ENCODE data around the gene GSTA5. TPM values are rescaled to one million over a fixed set of nuclear protein-coding genes. Genes with fewer than 3 reads are reported as not detected.

GSTA5 gene
- total RNA-seq (not detected), polyA plus RNA-seq (not detected)

DNA sequence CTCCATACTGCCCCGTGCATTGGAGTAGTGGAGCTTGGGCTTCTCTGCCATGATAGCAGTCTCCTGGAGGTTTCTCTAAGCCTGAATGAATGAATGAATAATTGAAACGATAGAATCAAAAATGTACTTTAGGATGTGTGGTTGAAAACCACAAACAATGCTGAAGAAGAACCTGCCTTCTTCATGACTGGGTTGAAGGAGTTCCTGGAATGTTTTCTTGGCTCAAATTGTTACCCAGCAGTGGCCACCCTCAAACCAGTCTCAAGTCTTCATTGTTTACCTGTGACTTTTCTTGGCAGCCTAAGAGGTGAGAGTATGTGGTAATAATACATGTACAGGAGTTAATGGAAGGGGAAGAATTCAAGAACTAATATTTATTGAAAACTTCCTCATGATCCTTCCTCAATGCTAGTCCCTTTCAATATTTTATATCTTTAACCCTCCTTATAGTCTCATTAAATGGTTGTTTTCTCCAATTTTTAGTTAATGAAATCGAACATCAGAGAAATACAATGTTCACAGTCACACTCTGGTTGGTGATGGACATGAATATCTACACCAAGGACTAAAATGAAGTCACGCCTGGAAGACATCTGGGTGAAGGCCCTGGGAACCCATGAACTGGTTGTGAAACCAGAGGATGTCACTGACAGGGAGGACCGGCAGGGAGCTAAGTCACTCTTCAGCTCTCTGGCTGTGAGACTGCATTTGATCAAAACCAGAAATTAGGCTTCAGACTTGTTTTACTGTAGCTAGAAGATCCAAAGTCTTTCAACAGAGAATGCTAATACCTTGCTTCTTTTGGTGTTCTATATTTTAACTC, at the start of gene GSTA5:
Gene GSTA5, minus strand, starts transcription at position 51 of the 823 bp plus-strand sequence.
- H3K4me3 ChIP-seq, result no peak within 1 kb of the TSS
- H3K36me3 ChIP-seq, result no peaks in the 10 kb centered on the region
- WGBS, 2 donors, result 84 to 93% methylated on average over 5 of the region's 5 CpGs
- intact Hi-C loops (cut with DNase I), result no loop called here
- TF ChIP-seq POLR2A (IDR thresholded peaks at IDR 0.05) (no peak), EP300 (IDR thresholded peaks at IDR 0.05) (no peak), POLR2AphosphoS5 (IDR thresholded peaks at IDR 0.05) (no peak)
- TF ChIP-seq, protein P1, sequence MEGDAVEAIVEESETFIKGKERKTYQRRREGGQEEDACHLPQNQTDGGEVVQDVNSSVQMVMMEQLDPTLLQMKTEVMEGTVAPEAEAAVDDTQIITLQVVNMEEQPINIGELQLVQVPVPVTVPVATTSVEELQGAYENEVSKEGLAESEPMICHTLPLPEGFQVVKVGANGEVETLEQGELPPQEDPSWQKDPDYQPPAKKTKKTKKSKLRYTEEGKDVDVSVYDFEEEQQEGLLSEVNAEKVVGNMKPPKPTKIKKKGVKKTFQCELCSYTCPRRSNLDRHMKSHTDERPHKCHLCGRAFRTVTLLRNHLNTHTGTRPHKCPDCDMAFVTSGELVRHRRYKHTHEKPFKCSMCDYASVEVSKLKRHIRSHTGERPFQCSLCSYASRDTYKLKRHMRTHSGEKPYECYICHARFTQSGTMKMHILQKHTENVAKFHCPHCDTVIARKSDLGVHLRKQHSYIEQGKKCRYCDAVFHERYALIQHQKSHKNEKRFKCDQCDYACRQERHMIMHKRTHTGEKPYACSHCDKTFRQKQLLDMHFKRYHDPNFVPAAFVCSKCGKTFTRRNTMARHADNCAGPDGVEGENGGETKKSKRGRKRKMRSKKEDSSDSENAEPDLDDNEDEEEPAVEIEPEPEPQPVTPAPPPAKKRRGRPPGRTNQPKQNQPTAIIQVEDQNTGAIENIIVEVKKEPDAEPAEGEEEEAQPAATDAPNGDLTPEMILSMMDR (IDR thresholded peaks at IDR 0.05), result no peak
- H3K4me1 ChIP-seq, result no peaks in the 10 kb centered on the region
- no peak within 1 kb of the TSS for H3K27ac ChIP-seq
- no peaks in the 10 kb centered on the region for H3K9me3 ChIP-seq
- DNase-seq, result no peak
- no peaks in the 10 kb centered on the region for H3K27me3 ChIP-seq

DNA sequence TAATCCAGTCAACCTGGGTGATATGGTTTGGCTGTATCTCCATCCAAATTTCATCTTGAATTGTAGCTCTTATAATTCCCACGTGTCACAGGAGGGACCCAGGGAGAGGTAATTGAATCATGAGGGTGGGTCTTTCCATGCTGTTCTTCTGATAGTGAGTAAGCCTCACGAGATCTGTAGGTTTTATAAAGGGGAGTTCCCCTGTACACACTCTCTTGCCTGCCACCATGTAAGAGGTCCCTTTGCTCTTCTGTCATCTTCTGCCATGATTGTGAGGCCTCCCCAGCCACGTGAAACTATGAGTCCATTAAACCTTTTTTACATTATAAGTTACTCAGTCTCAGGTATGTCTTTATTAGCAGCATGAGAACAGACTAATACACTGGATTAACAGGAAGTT, 49.4 kb upstream of the GSTA5 start:
- TF ChIP-seq, protein P1 (IDR thresholded peaks at IDR 0.05), result no peak
- no peak for TF ChIP-seq EP300 (IDR thresholded peaks at IDR 0.05)
- no peak for TF ChIP-seq POLR2A (IDR thresholded peaks at IDR 0.05)
- no peak for TF ChIP-seq POLR2AphosphoS5 (IDR thresholded peaks at IDR 0.05)
- no peak overlapping the region for H3K27ac ChIP-seq
- H3K27me3 ChIP-seq, result no peaks in the 10 kb centered on the region
- H3K4me3 ChIP-seq, result no peak overlapping the region
- 80 to 90% methylated on average over 3 of the region's 3 CpGs for WGBS, 2 donors
- DNase-seq, result no peak
- H3K36me3 ChIP-seq, result no peaks in the 10 kb centered on the region
- intact Hi-C loops (cut with DNase I), result no loop called here
- no peaks in the 10 kb centered on the region for H3K9me3 ChIP-seq
- no peaks in the 10 kb centered on the region for H3K4me1 ChIP-seq

DNA sequence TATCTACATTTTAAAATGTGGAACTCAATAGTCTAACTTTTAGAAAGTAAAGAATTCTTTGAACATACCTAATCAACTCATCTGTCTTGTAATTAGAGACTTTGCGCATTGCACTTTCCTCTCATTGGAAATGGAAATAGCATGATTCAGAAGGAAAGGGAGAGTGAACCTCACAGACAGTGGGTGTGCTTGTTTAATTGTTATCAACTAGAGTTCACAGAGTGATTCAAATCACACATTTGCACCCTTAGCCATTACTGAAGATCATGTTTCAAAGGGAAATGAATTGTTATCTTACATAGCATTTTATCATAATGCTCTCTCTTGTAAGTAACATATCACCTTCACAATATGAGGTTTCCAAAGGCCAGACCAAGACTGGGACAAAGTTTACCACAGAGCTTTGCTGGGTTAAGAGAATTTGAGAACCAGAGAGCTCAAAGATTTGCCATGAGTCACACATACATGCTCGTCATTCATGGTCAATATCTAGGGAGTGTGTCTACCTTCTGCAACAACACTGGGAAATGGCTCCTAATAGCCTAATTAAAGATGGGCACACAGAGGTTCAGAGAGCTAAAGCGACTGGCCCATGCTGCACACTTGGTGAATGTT, 47.4 kb upstream of the GSTA5 start:
- no peaks in the 10 kb centered on the region for H3K36me3 ChIP-seq
- H3K27ac ChIP-seq, result no peak overlapping the region
- no peak for DNase-seq
- intact Hi-C loops (cut with DNase I), result no loop called here
- H3K27me3 ChIP-seq, result no peaks in the 10 kb centered on the region
- no peaks in the 10 kb centered on the region for H3K9me3 ChIP-seq
- no peak overlapping the region for H3K4me3 ChIP-seq
- TF ChIP-seq EP300 (IDR thresholded peaks at IDR 0.05) (no peak), POLR2AphosphoS5 (IDR thresholded peaks at IDR 0.05) (no peak), POLR2A (IDR thresholded peaks at IDR 0.05) (no peak)
- TF ChIP-seq, protein P1 (IDR thresholded peaks at IDR 0.05), result no peak
- no peaks in the 10 kb centered on the region for H3K4me1 ChIP-seq
- WGBS, 2 donors, result 91% methylated on average over 3 of the region's 3 CpGs

DNA sequence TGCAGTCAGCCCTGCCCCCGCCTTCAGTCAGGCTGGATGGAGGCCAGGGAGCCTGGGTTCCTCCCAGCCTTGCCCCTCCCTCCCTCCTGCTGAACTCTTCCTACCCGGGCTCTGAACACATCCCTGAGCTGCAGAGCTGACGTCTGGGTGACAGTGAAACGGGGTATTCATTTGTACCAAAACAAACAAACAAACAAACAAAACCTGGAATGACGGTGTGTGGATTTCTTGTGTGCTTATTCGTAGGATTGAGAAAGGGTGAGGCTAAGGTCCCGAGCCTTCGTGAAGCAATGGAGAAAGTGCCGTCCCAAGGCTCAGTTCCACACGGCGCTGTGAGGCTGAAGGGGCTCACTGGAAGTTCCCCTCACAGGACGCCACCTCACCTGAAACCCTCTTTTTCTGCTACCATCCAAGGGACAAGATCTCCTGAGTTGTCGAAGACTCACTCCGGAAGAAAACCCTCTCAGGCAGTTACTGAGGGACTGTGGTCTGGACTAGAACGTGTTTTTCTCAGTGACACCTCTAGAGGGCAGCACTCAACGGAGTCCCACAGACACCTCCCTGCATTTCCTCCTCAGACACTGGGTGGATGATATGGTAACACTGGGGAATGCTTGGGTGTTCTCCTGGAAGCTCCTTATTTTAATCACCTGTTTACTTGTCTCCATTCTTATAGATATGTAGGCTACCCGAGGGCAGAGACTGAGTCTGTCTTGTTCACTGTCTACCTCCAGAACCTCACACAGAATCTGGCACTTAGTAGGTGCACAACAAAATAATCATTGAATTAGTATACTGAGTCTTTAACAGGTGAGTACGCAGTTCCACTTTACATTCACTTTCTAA, 41.6 kb upstream of the GSTA5 start:
- peak; percentile 76 for DNase-seq
- 6 to 10% methylated on average over 18 of the region's 18 CpGs for WGBS, 2 donors
- TF ChIP-seq, protein P1 (IDR thresholded peaks at IDR 0.05), result peak; percentile 41 to 74 (median 70)
- TF ChIP-seq POLR2A (IDR thresholded peaks at IDR 0.05) (no peak), POLR2AphosphoS5 (IDR thresholded peaks at IDR 0.05) (no peak), EP300 (IDR thresholded peaks at IDR 0.05) (no peak)
- intact Hi-C loops (cut with DNase I), result loop anchor here (5.0 kb wide), 1 partner anchor 110 kb away; no protein-coding TSS in a partner anchor
- Histone ChIP-seq H3K27ac (peak overlapping the region in 3 of 4 donors; percentile 14 to 64 (median 39)), H3K9me3 (no peaks in the 10 kb centered on the region), H3K27me3 (no peaks in the 10 kb centered on the region), H3K4me1 (peaks cover 0 to 8% (median 6%) of the 10 kb centered on the region in 4 donors), H3K4me3 (peak overlapping the region; percentile 29 to 57 (median 44)), H3K36me3 (no peaks in the 10 kb centered on the region)

Data from sigmoid colon (tissue), 7 donors.